ENCODE measurements around the gene EPAS1. TPM values are rescaled to one million over a fixed set of nuclear protein-coding genes. Genes with fewer than 3 reads are reported as not detected.

EPAS1 gene
- total RNA-seq, 6 experiments from 2014 or later, result 101 to 232 (median 170) TPM

DNA sequence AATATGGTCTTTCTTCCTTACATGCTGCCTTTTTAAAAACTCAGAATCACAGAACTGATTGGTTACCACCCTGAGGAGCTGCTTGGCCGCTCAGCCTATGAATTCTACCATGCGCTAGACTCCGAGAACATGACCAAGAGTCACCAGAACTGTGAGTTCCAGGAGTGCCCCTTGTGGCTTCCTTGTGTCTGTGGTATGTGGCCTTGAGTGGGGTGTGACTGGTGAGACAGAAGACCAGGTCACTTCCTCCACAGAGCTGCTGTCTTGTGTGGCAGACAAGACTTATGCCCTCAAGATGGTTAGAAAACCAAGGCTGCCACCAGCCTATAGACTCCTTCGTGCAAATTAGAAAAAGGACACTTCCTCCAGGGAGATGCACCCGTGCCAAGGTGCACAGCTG, 72.6 kb downstream of the EPAS1 start:
- ATAC-seq, result no peak

GRCh38 chr2:46371854-46372253, 74.6 kb downstream of the EPAS1 start:
- Histone ChIP-seq H3K27me3 (no peaks in the 10 kb centered on the region), H3K36me3 (peaks cover 19 to 88% (median 58%) of the 10 kb centered on the region in 4 donors), H3K9me3 (no peaks in the 10 kb centered on the region), H3K4me1 (peaks cover 0 to 10% (median 2%) of the 10 kb centered on the region in 4 donors), H3K4me3 (no peak overlapping the region), H3K27ac (no peak overlapping the region)
- WGBS (ENCODE audit: insufficient coverage, low coverage, low lambda C conversion rate, missing lambda C conversion rate), result 70% methylated on average over 1 of the region's 1 CpG
- TF ChIP-seq POLR2A (IDR thresholded peaks at IDR 0.05), result no peak
- TF ChIP-seq CTCF (IDR thresholded peaks at IDR 0.05), result no peak
- ATAC-seq (no peak), DNase-seq (no peak)
- intact Hi-C loops (cut with DNase I), result no loop called here

More for the DNA sequence above, 72.6 kb downstream of the EPAS1 start:
- no peak overlapping the region for H3K27ac ChIP-seq
- TF ChIP-seq POLR2A (IDR thresholded peaks at IDR 0.05), result no peak
- TF ChIP-seq CTCF (IDR thresholded peaks at IDR 0.05), result no peak
- no peaks in the 10 kb centered on the region for H3K27me3 ChIP-seq
- peaks cover 0 to 24% (median 12%) of the 10 kb centered on the region in 4 donors for H3K4me1 ChIP-seq
- peaks cover 12 to 69% (median 45%) of the 10 kb centered on the region in 4 donors for H3K36me3 ChIP-seq
- intact Hi-C loops (cut with DNase I), result loop anchor here in 1 of 2 donors (10.0 kb wide), 1 partner anchor 355 kb away; no protein-coding TSS in a partner anchor
- H3K9me3 ChIP-seq, result no peaks in the 10 kb centered on the region
- WGBS (ENCODE audit: insufficient coverage, low coverage, low lambda C conversion rate, missing lambda C conversion rate), result 86% methylated on average over 2 of the region's 5 CpGs
- H3K4me3 ChIP-seq, result no peak overlapping the region
- DNase-seq, result no peak

DNA sequence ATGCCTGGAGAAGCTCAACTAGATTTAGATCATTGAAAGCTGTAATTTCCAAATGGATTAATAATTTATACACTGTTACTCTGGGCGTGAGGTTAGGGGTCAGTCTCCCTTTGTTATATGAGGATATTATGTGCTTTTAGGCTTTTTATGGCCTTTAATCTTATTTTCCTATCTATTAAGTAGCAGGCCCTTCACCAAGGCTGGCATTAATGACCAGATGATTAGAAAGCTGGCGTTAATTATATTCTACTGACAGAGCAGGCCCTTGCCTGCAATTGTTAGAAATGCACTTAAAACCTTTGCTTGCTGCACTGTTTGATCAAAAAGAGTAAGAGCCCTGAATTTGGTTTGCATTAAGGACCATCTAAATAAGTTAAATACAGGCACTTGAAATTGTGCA, 75.3 kb downstream of the EPAS1 start:
- Histone ChIP-seq H3K4me3 (no peak overlapping the region), H3K36me3 (peaks cover 23 to 89% (median 61%) of the 10 kb centered on the region in 4 donors), H3K27ac (no peak overlapping the region), H3K9me3 (no peaks in the 10 kb centered on the region), H3K27me3 (no peaks in the 10 kb centered on the region), H3K4me1 (peaks cover 0 to 4% (median 0%) of the 10 kb centered on the region in 4 donors)
- DNase-seq (no peak), ATAC-seq (no peak)
- TF ChIP-seq CTCF (IDR thresholded peaks at IDR 0.05), result no peak
- no peak for TF ChIP-seq POLR2A (IDR thresholded peaks at IDR 0.05)
- intact Hi-C loops (cut with DNase I), result no loop called here
- 94% methylated on average over 2 of the region's 2 CpGs for WGBS (ENCODE audit: insufficient coverage, low coverage, low lambda C conversion rate, missing lambda C conversion rate)

DNA sequence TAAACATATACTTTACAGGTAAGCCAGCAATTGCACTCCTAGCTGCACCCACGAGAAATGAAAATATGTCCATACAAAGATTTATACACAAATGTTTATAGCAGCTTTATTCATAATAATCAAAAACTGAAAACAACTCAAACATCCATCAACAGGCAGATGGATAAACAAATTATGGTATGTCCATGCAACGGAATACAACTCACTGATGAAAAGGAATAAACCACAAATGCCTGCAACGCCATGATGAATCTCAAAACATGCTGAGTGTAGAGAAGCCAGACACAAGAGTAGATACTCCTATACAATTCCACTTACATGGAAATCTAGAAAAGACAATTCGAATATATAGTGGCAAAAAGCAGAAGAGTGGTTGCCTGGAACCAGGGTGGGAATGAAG, 76.0 kb downstream of the EPAS1 start:
- TF ChIP-seq CTCF (IDR thresholded peaks at IDR 0.05) (no peak), POLR2A (IDR thresholded peaks at IDR 0.05) (no peak)
- no peaks in the 10 kb centered on the region for H3K27me3 ChIP-seq
- no peak overlapping the region for H3K4me3 ChIP-seq
- H3K9me3 ChIP-seq, result no peaks in the 10 kb centered on the region
- ATAC-seq (no peak), DNase-seq (no peak)
- intact Hi-C loops (cut with DNase I), result no loop called here
- WGBS (ENCODE audit: insufficient coverage, low coverage, low lambda C conversion rate, missing lambda C conversion rate), result 87% methylated on average over 4 of the region's 4 CpGs
- H3K36me3 ChIP-seq, result peaks cover 23 to 94% (median 65%) of the 10 kb centered on the region in 4 donors
- no peak overlapping the region for H3K27ac ChIP-seq
- no peaks in the 10 kb centered on the region for H3K4me1 ChIP-seq
